ENCODE results near the gene RECK. TPM values are rescaled to one million over a fixed set of nuclear protein-coding genes. Genes with fewer than 3 reads are reported as not detected.

RECK gene
- total RNA-seq, 5 donors from 2014 or later (not counting 1 experiment from before 2014, with no cell fraction given) = 8.9 to 11.4 (median 9.9) TPM

DNA sequence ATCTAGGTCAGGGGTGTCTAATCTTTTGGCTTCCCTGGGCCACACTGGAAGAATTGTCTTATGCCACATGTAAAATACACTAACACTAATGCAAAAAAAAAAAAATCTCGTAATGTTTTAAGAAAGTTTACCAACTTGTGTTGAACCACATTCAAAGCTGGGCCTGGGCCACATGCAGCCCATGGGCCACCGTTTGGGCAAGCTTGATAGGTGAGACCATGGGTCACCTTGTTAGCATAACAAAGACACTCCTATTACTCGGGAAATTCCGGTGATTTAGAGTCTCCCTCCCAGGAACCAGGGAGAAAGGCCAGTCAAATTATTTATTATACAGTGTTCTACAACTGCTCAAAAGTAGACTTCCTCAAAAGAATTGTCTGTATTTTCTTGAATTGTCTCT, 12.7 kb downstream of the RECK start:
- H3K27me3 Mint-ChIP-seq = no peaks in the 10 kb centered on the region
- ChIA-PET POLR2A (no interaction called here), CTCF (interaction anchor here in 1 of 2 donors (0.7 kb wide), 1 partner anchor 54 kb away, joined by 3 read pairs; no protein-coding TSS in a partner anchor)
- H3K27ac ChIP-seq (ENCODE audit: low read length) = no peak overlapping the region
- peaks cover 9 to 21% (median 12%) of the 10 kb centered on the region in 3 donors for H3K4me1 Mint-ChIP-seq
- peaks cover 4% of the 10 kb centered on the region for H3K36me3 Mint-ChIP-seq
- H3K36me3 ChIP-seq (ENCODE audit: control insufficient read depth in 2 of 2, extremely low read depth in 1 of 2, insufficient read depth in 1 of 2, low read length in 1 of 2) = no peaks in the 10 kb centered on the region
- no peak overlapping the region for H3K4me3 Mint-ChIP-seq
- ATAC-seq (replicated peaks in 1 of 4) (no peak), DNase-seq (no peak)
- no peaks in the 10 kb centered on the region for H3K27me3 ChIP-seq (replicated peaks in 1 of 2; ENCODE audit: control insufficient read depth in 2 of 2, extremely low read depth in 1 of 2, insufficient read depth in 2 of 2, low read length in 1 of 2)
- H3K9me3 Mint-ChIP-seq = no peaks in the 10 kb centered on the region
- H3K9me3 ChIP-seq = no peaks in the 10 kb centered on the region
- WGBS (ENCODE audit: insufficient coverage) = no CpG with 5 or more reads among the region's 4 CpGs
- no peak overlapping the region for H3K4me3 ChIP-seq (ENCODE audit: control insufficient read depth in 1 of 2, extremely low read depth in 1 of 2, low read length in 1 of 2)
- no peaks in the 10 kb centered on the region for H3K4me1 ChIP-seq (ENCODE audit: control insufficient read depth in 1 of 2, extremely low read depth in 1 of 2, insufficient read depth in 2 of 2, low read length in 2 of 2)
- no peak overlapping the region for H3K27ac Mint-ChIP-seq

DNA sequence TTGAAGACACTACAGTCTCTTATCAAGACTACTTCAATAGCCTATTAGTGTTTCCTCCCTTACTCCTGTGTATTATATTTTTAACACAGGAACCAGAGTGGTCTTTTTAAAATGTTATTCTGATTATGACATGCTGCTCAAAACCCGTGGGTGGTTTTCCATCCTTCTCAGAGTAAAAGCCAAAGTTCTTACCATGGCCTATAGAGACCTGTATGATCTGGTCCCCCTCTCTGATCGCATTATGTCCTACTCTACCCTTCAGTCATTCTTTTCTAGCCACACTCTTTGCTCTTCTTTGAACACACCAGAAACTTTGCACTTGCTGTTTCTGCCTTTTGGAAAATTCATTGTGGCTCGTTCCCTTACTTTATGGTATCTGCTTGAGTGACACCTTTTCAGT, 13.8 kb downstream of the RECK start:
- Mint-ChIP-seq H3K27ac (no peak overlapping the region), H3K27me3 (no peaks in the 10 kb centered on the region), H3K9me3 (no peaks in the 10 kb centered on the region), H3K4me1 (peaks cover 4 to 14% (median 6%) of the 10 kb centered on the region in 3 donors), H3K4me3 (no peak overlapping the region), H3K36me3 (peaks cover 7% of the 10 kb centered on the region)
- 63% methylated on average over 1 of the region's 3 CpGs for WGBS (ENCODE audit: insufficient coverage)
- ATAC-seq (replicated peaks in 1 of 4) (no peak), DNase-seq (no peak)
- no peak overlapping the region for H3K27ac ChIP-seq (ENCODE audit: low read length)
- H3K9me3 ChIP-seq = no peaks in the 10 kb centered on the region
- POLR2A ChIA-PET = no interaction called here
- H3K4me1 ChIP-seq (ENCODE audit: control insufficient read depth in 1 of 2, extremely low read depth in 1 of 2, insufficient read depth in 2 of 2, low read length in 2 of 2) = no peaks in the 10 kb centered on the region
- H3K27me3 ChIP-seq (replicated peaks in 1 of 2; ENCODE audit: control insufficient read depth in 2 of 2, extremely low read depth in 1 of 2, insufficient read depth in 2 of 2, low read length in 1 of 2) = no peaks in the 10 kb centered on the region
- no peaks in the 10 kb centered on the region for H3K36me3 ChIP-seq (ENCODE audit: control insufficient read depth in 2 of 2, extremely low read depth in 1 of 2, insufficient read depth in 1 of 2, low read length in 1 of 2)
- H3K4me3 ChIP-seq (ENCODE audit: control insufficient read depth in 1 of 2, extremely low read depth in 1 of 2, low read length in 1 of 2) = no peak overlapping the region
- CTCF ChIA-PET = interaction anchor here in 1 of 2 donors (1.3 kb wide), 1 partner anchor 12 kb away, joined by 3 read pairs; no protein-coding TSS in a partner anchor

DNA sequence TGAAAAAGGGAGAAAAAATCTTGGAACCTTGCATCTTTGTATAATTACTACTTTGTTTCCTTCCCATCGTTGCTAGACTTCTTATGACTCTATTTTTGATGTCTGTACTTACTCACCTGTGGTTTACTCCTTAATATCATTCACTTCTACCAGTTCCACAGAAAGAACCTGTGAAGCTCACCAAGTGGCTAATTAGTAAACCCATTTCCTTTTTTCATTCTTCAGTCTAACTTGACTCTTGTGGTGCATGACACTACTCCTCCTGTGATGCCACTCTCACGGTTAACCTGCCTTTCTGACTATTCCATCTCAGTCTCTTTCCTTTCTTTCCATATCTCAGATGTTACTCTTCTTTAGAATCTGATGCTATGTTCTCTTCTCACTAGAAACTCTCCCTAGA, 14.6 kb downstream of the RECK start:
- POLR2A ChIA-PET = interaction anchor here in 1 of 2 donors (0.6 kb wide), 1 partner anchor 13 kb away, joined by 3 read pairs; no protein-coding TSS in a partner anchor
- Mint-ChIP-seq H3K4me1 (peaks cover 4 to 14% (median 6%) of the 10 kb centered on the region in 3 donors), H3K36me3 (peaks cover 11% of the 10 kb centered on the region), H3K4me3 (no peak overlapping the region), H3K27me3 (no peaks in the 10 kb centered on the region), H3K27ac (no peak overlapping the region), H3K9me3 (no peaks in the 10 kb centered on the region)
- no peak overlapping the region for H3K4me3 ChIP-seq (ENCODE audit: control insufficient read depth in 1 of 2, extremely low read depth in 1 of 2, low read length in 1 of 2)
- H3K27me3 ChIP-seq (replicated peaks in 1 of 2; ENCODE audit: control insufficient read depth in 2 of 2, extremely low read depth in 1 of 2, insufficient read depth in 2 of 2, low read length in 1 of 2) = no peaks in the 10 kb centered on the region
- H3K9me3 ChIP-seq = no peaks in the 10 kb centered on the region
- H3K4me1 ChIP-seq (ENCODE audit: control insufficient read depth in 1 of 2, extremely low read depth in 1 of 2, insufficient read depth in 2 of 2, low read length in 2 of 2) = no peaks in the 10 kb centered on the region
- no peak overlapping the region for H3K27ac ChIP-seq (ENCODE audit: low read length)
- ATAC-seq (replicated peaks in 1 of 4) (no peak), DNase-seq (no peak)
- H3K36me3 ChIP-seq (ENCODE audit: control insufficient read depth in 2 of 2, extremely low read depth in 1 of 2, insufficient read depth in 1 of 2, low read length in 1 of 2) = no peaks in the 10 kb centered on the region
- CTCF ChIA-PET = interaction anchor here in 1 of 2 donors (1.3 kb wide), 1 partner anchor 13 kb away, joined by 3 read pairs; no protein-coding TSS in a partner anchor
- WGBS (ENCODE audit: insufficient coverage) = 39% methylated on average over 2 of the region's 2 CpGs

DNA sequence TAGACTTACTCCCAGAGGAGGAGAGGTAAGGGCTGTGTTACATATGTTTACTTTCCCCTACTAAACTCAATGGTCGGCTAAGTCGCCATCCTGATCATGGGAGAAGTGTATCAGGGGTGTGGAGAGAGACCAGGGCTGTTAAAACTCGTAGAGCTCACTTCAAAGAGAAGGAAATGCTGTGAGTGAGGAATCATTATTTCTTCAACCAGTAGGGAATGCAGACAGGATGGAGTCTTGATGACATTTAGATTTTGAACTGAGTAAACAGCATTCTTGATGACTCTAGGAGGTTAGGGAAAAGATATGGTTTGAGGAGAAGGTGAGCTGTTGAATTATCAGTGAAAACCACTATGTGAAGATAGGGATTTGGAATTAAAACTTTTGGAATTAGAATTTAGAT, 17.3 kb downstream of the RECK start:
- no peak overlapping the region for H3K27ac Mint-ChIP-seq
- 88% methylated on average over 1 of the region's 3 CpGs for WGBS (ENCODE audit: insufficient coverage)
- POLR2A ChIA-PET = interaction anchor here in 1 of 2 donors (0.7 kb wide), 1 partner anchor 140 kb away, joined by 8 read pairs; no protein-coding TSS in a partner anchor

DNA sequence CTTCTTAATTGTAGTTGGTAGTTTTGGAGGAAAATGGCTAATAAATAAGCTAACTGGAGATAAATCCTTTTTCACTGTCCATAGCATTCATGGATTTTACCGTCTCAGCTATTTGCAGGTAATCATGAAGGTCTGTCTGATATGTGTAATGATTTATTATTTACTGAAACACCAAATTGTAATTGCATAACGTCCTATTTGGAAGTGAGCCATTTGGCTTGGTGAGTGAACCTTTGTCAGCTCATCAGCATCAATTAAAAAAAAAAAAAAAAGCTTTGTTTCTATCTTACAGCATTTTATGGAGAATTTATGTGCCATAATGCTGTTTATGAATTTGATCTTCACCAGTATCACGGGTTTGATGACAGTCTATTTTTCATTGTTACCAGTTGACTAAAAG, 20.2 kb downstream of the RECK start:
- H3K9me3 ChIP-seq = no peaks in the 10 kb centered on the region
- Mint-ChIP-seq H3K9me3 (no peaks in the 10 kb centered on the region), H3K4me3 (no peak overlapping the region), H3K27ac (no peak overlapping the region), H3K27me3 (no peaks in the 10 kb centered on the region), H3K4me1 (peaks cover 0 to 5% (median 0%) of the 10 kb centered on the region in 3 donors), H3K36me3 (peaks cover 30% of the 10 kb centered on the region)
- no peak overlapping the region for H3K27ac ChIP-seq (ENCODE audit: low read length)
- no peak overlapping the region for H3K4me3 ChIP-seq (ENCODE audit: control insufficient read depth in 1 of 2, extremely low read depth in 1 of 2, low read length in 1 of 2)
- H3K4me1 ChIP-seq (ENCODE audit: control insufficient read depth in 1 of 2, extremely low read depth in 1 of 2, insufficient read depth in 2 of 2, low read length in 2 of 2) = no peaks in the 10 kb centered on the region
- POLR2A ChIA-PET = interaction anchor here in 1 of 2 donors (0.5 kb wide), 1 partner anchor 12 kb away, joined by 6 read pairs; no protein-coding TSS in a partner anchor
- H3K36me3 ChIP-seq (ENCODE audit: control insufficient read depth in 2 of 2, extremely low read depth in 1 of 2, insufficient read depth in 1 of 2, low read length in 1 of 2) = peaks cover 0 to 7% of the 10 kb centered on the region in 2 donors
- no CpG with 5 or more reads among the region's 3 CpGs for WGBS (ENCODE audit: insufficient coverage)
- CTCF ChIA-PET = no interaction called here
- H3K27me3 ChIP-seq (replicated peaks in 1 of 2; ENCODE audit: control insufficient read depth in 2 of 2, extremely low read depth in 1 of 2, insufficient read depth in 2 of 2, low read length in 1 of 2) = no peaks in the 10 kb centered on the region
- no peak for DNase-seq
- ATAC-seq (replicated peaks in 1 of 4) = no peak

More for the DNA sequence above, 17.3 kb downstream of the RECK start:
- Mint-ChIP-seq H3K4me3 (no peak overlapping the region), H3K27me3 (no peaks in the 10 kb centered on the region), H3K36me3 (peaks cover 10% of the 10 kb centered on the region), H3K4me1 (peaks cover 0 to 5% (median 0%) of the 10 kb centered on the region in 3 donors), H3K9me3 (no peaks in the 10 kb centered on the region)
- CTCF ChIA-PET = interaction anchor here in 1 of 2 donors (0.7 kb wide), 1 partner anchor 234 kb away, joined by 8 read pairs; no protein-coding TSS in a partner anchor
- H3K27me3 ChIP-seq (replicated peaks in 1 of 2; ENCODE audit: control insufficient read depth in 2 of 2, extremely low read depth in 1 of 2, insufficient read depth in 2 of 2, low read length in 1 of 2) = no peaks in the 10 kb centered on the region
- ATAC-seq (replicated peaks in 1 of 4) (no peak), DNase-seq (no peak)
- H3K4me1 ChIP-seq (ENCODE audit: control insufficient read depth in 1 of 2, extremely low read depth in 1 of 2, insufficient read depth in 2 of 2, low read length in 2 of 2) = no peaks in the 10 kb centered on the region
- no peaks in the 10 kb centered on the region for H3K9me3 ChIP-seq
- H3K27ac ChIP-seq (ENCODE audit: low read length) = no peak overlapping the region
- H3K36me3 ChIP-seq (ENCODE audit: control insufficient read depth in 2 of 2, extremely low read depth in 1 of 2, insufficient read depth in 1 of 2, low read length in 1 of 2) = no peaks in the 10 kb centered on the region
- no peak overlapping the region for H3K4me3 ChIP-seq (ENCODE audit: control insufficient read depth in 1 of 2, extremely low read depth in 1 of 2, low read length in 1 of 2)

DNA sequence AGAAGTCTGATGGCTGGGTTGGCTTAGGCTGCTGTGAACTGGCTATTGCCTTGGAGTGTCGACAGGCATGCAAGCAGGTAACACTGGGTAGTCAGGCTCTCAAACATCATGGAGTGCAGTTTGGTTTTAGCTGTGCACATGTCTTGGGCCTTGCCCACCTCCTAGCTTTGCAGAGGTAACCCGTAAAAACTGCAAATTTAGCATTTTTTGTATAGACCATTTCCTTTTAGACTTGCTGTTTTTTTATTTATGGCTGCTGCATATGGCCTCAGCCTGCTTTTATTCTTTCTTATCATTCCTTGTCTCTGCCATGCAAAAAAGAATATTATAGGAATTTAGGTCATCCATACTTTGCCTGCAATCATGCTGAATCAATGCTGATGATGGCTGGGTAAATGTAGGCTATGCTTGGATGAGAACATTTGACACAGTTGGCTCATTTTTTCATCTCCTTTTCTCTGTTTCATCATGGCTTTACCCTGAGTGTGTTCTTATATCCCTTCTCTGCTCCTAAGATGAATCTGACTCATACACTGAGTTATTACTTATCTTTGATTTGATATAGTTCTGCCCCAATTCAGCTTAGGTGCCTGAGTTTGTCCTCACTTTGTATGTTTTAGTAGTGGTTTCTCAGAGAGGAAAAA, 27.2 kb downstream of the RECK start:
- no peak for DNase-seq
- ATAC-seq (replicated peaks in 1 of 4) = no peak
- Histone ChIP-seq H3K4me3 (ENCODE audit: control insufficient read depth in 1 of 2, extremely low read depth in 1 of 2, low read length in 1 of 2) (no peak overlapping the region), H3K4me1 (ENCODE audit: control insufficient read depth in 1 of 2, extremely low read depth in 1 of 2, insufficient read depth in 2 of 2, low read length in 2 of 2) (no peaks in the 10 kb centered on the region), H3K9me3 (no peaks in the 10 kb centered on the region), H3K27me3 (replicated peaks in 1 of 2; ENCODE audit: control insufficient read depth in 2 of 2, extremely low read depth in 1 of 2, insufficient read depth in 2 of 2, low read length in 1 of 2) (no peaks in the 10 kb centered on the region), H3K36me3 (ENCODE audit: control insufficient read depth in 2 of 2, extremely low read depth in 1 of 2, insufficient read depth in 1 of 2, low read length in 1 of 2) (peaks cover 0 to 18% of the 10 kb centered on the region in 2 donors), H3K27ac (ENCODE audit: low read length) (no peak overlapping the region)
- ChIA-PET CTCF (no interaction called here), POLR2A (no interaction called here)
- Mint-ChIP-seq H3K27ac (no peak overlapping the region), H3K27me3 (no peaks in the 10 kb centered on the region), H3K9me3 (no peaks in the 10 kb centered on the region), H3K36me3 (peaks cover 55% of the 10 kb centered on the region), H3K4me3 (no peak overlapping the region), H3K4me1 (peaks cover 0 to 5% (median 0%) of the 10 kb centered on the region in 3 donors)
- WGBS (ENCODE audit: insufficient coverage) = 100% methylated on average over 1 of the region's 2 CpGs

Measured in T-cell (primary cell).